ENCODE data around the gene BUD31.

BUD31 gene

GRCh38 chr7:99380823-99381663 is 27.7 kb upstream of the BUD31 start:
- no peaks in the 10 kb centered on the region for H3K9me3 ChIP-seq (ENCODE audit: control extremely low read depth in 1 of 5, control insufficient read depth in 4 of 5, insufficient read depth in 2 of 5, low read depth in 1 of 5, low read length in 4 of 5)
- peaks cover 0 to 39% (median 14%) of the 10 kb centered on the region in 4 experiments for H3K36me3 ChIP-seq (ENCODE audit: control insufficient read depth in 4 of 4, insufficient read depth in 4 of 4, low read length in 3 of 4)
- ChIA-PET POLR2A (no interaction called here), CTCF (no interaction called here)
- peak in 2 of 3 donors; percentile 27 to 45 for DNase-seq
- H3K4me1 ChIP-seq (ENCODE audit: control extremely low read depth in 1 of 4, control insufficient read depth in 4 of 4, insufficient read depth in 4 of 4, low read length in 3 of 4), result peaks cover 2 to 55% (median 54%) of the 10 kb centered on the region in 4 experiments
- no peaks in the 10 kb centered on the region for H3K27me3 ChIP-seq (replicated peaks in 2 of 5; ENCODE audit: control insufficient read depth in 4 of 5, insufficient read depth in 5 of 5, low read length in 4 of 5)
- H3K4me3 ChIP-seq (ENCODE audit: control insufficient read depth in 1 of 7, extremely low read depth in 1 of 7, insufficient read depth in 4 of 7, low read depth in 2 of 7, low read length in 6 of 7), result peak overlapping the region in 5 of 7 experiments; percentile 48 to 70 (median 63)
- H3K27ac ChIP-seq (ENCODE audit: insufficient read depth in 1 of 2, low read depth in 1 of 2, low read length in 2 of 2, poor library complexity in 1 of 2, severe bottlenecking in 2 of 2), result peak overlapping the region; percentile 56 to 84
- 56% methylated on average over 14 of the region's 16 CpGs for WGBS (ENCODE audit: insufficient coverage)

DNA sequence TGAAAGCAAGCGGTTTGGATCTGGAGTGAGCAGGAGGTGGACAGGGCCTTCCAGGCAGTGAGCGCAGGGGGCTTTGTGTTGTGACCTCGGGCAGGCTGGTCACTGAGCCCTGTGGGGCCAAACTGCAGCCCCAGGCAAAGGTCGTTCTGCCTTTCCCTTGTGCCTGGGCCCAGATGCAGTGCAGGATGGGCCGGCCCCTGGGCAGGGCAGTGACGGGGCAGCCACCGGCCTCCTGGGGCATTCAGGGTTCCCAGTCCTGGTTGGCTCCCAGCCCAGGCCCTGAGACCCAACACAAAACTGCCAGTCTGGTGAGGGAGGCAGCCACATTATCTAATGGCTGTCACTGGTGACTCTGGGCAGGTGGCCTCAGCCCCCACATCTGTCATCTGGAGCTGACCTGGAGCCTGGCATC is 27.1 kb upstream of the BUD31 start:
- Histone ChIP-seq H3K36me3 (ENCODE audit: control insufficient read depth in 4 of 4, insufficient read depth in 4 of 4, low read length in 3 of 4) (peaks cover 0 to 42% (median 20%) of the 10 kb centered on the region in 4 experiments), H3K4me3 (ENCODE audit: control insufficient read depth in 1 of 7, extremely low read depth in 1 of 7, insufficient read depth in 4 of 7, low read depth in 2 of 7, low read length in 6 of 7) (peak overlapping the region in 1 of 7 experiments; percentile 67), H3K9me3 (ENCODE audit: control extremely low read depth in 1 of 5, control insufficient read depth in 4 of 5, insufficient read depth in 2 of 5, low read depth in 1 of 5, low read length in 4 of 5) (no peaks in the 10 kb centered on the region), H3K27ac (ENCODE audit: insufficient read depth in 1 of 2, low read depth in 1 of 2, low read length in 2 of 2, poor library complexity in 1 of 2, severe bottlenecking in 2 of 2) (peak overlapping the region in 1 of 2 experiments; percentile 76), H3K27me3 (replicated peaks in 2 of 5; ENCODE audit: control insufficient read depth in 4 of 5, insufficient read depth in 5 of 5, low read length in 4 of 5) (no peaks in the 10 kb centered on the region), H3K4me1 (ENCODE audit: control extremely low read depth in 1 of 4, control insufficient read depth in 4 of 4, insufficient read depth in 4 of 4, low read length in 3 of 4) (peaks cover 0 to 53% (median 51%) of the 10 kb centered on the region in 4 experiments)
- DNase-seq, result no peak
- POLR2A ChIA-PET, result no interaction called here
- WGBS (ENCODE audit: insufficient coverage), result 69% methylated on average over 6 of the region's 7 CpGs
- CTCF ChIA-PET, result interaction anchor here (1.0 kb wide), 1 partner anchor 9 kb away, joined by 5 read pairs; no protein-coding TSS in a partner anchor

DNA sequence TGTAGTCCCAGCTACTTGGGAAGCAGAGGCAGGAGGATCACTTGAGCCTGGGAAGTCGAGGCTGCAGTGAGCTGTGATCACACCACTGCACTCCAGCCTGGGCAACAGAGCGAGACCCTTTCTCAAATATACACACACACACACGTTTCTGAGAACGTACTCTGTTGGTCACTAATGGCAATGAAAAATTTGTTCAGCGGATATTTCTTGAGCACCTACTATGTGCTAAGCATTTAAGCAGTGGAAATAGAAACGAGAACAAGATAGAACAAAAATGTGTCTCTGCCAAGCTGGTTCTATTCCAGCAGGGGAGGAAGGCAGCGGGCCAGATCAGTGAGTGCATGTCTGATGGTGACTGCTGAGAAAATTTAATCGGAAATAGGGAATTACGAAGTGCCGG is 25.6 kb upstream of the BUD31 start:
- Histone ChIP-seq H3K27ac (ENCODE audit: insufficient read depth in 1 of 2, low read depth in 1 of 2, low read length in 2 of 2, poor library complexity in 1 of 2, severe bottlenecking in 2 of 2) (no peak overlapping the region), H3K36me3 (ENCODE audit: control insufficient read depth in 4 of 4, insufficient read depth in 4 of 4, low read length in 3 of 4) (peaks cover 0 to 46% (median 26%) of the 10 kb centered on the region in 4 experiments), H3K4me1 (ENCODE audit: control extremely low read depth in 1 of 4, control insufficient read depth in 4 of 4, insufficient read depth in 4 of 4, low read length in 3 of 4) (peaks cover 0 to 51% (median 42%) of the 10 kb centered on the region in 4 experiments), H3K27me3 (replicated peaks in 2 of 5; ENCODE audit: control insufficient read depth in 4 of 5, insufficient read depth in 5 of 5, low read length in 4 of 5) (no peaks in the 10 kb centered on the region), H3K4me3 (ENCODE audit: control insufficient read depth in 1 of 7, extremely low read depth in 1 of 7, insufficient read depth in 4 of 7, low read depth in 2 of 7, low read length in 6 of 7) (no peak overlapping the region), H3K9me3 (ENCODE audit: control extremely low read depth in 1 of 5, control insufficient read depth in 4 of 5, insufficient read depth in 2 of 5, low read depth in 1 of 5, low read length in 4 of 5) (no peaks in the 10 kb centered on the region)
- CTCF ChIA-PET, result interaction anchor here (0.6 to 1.2 kb wide), 2 partner anchors 18 to 167 kb away, joined by 3 read pairs; no protein-coding TSS in a partner anchor
- WGBS (ENCODE audit: insufficient coverage), result 99% methylated on average over 8 of the region's 10 CpGs
- POLR2A ChIA-PET, result interaction anchor here (0.6 kb wide), 1 partner anchor 132 kb away, joined by 6 read pairs; no protein-coding TSS in a partner anchor
- no peak for DNase-seq

- ChIA-PET CTCF (interaction anchor here (0.8 kb wide), 1 partner anchor 21 kb away, joined by 3 read pairs; no protein-coding TSS in a partner anchor), POLR2A (interaction anchor here (0.6 kb wide), 1 partner anchor 132 kb away, joined by 6 read pairs; no protein-coding TSS in a partner anchor)
- WGBS (ENCODE audit: insufficient coverage), result 98% methylated on average over 9 of the region's 13 CpGs
- Histone ChIP-seq H3K4me1 (ENCODE audit: control extremely low read depth in 1 of 4, control insufficient read depth in 4 of 4, insufficient read depth in 4 of 4, low read length in 3 of 4) (peaks cover 0 to 46% (median 37%) of the 10 kb centered on the region in 4 experiments), H3K9me3 (ENCODE audit: control extremely low read depth in 1 of 5, control insufficient read depth in 4 of 5, insufficient read depth in 2 of 5, low read depth in 1 of 5, low read length in 4 of 5) (no peaks in the 10 kb centered on the region), H3K4me3 (ENCODE audit: control insufficient read depth in 1 of 7, extremely low read depth in 1 of 7, insufficient read depth in 4 of 7, low read depth in 2 of 7, low read length in 6 of 7) (no peak overlapping the region), H3K36me3 (ENCODE audit: control insufficient read depth in 4 of 4, insufficient read depth in 4 of 4, low read length in 3 of 4) (peaks cover 0 to 50% (median 29%) of the 10 kb centered on the region in 4 experiments), H3K27ac (ENCODE audit: insufficient read depth in 1 of 2, low read depth in 1 of 2, low read length in 2 of 2, poor library complexity in 1 of 2, severe bottlenecking in 2 of 2) (no peak overlapping the region), H3K27me3 (replicated peaks in 2 of 5; ENCODE audit: control insufficient read depth in 4 of 5, insufficient read depth in 5 of 5, low read length in 4 of 5) (no peaks in the 10 kb centered on the region)
- no peak for DNase-seq
Observed at GRCh38 chr7:99383791-99384370, 24.9 kb upstream of the BUD31 start.

DNA sequence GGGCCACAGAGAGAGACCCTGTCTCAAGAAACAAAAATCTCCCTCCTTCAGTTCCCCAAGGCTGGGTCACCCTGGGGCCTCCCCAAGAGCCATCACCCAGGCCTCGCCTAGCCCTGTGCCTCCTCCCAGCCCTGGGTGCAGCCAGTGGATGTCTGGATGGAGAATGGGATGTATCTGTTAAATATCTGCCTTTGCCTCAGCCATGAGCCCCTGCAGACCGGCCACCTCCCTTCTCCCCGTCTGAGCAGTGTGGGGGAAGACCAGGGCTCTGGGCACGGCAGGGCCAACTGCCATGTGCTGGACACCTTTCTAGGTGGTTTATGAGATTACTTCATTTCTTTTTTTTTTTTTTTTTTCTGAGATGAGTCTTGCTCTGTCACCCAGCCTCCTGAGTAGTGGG is 24.2 kb upstream of the BUD31 start:
- 100% methylated on average over 1 of the region's 4 CpGs for WGBS (ENCODE audit: insufficient coverage)
- H3K9me3 ChIP-seq (ENCODE audit: control extremely low read depth in 1 of 5, control insufficient read depth in 4 of 5, insufficient read depth in 2 of 5, low read depth in 1 of 5, low read length in 4 of 5), result no peaks in the 10 kb centered on the region
- H3K36me3 ChIP-seq (ENCODE audit: control insufficient read depth in 4 of 4, insufficient read depth in 4 of 4, low read length in 3 of 4), result peaks cover 0 to 54% (median 32%) of the 10 kb centered on the region in 4 experiments
- no peak overlapping the region for H3K4me3 ChIP-seq (ENCODE audit: control insufficient read depth in 1 of 7, extremely low read depth in 1 of 7, insufficient read depth in 4 of 7, low read depth in 2 of 7, low read length in 6 of 7)
- CTCF ChIA-PET, result no interaction called here
- peaks cover 0 to 41% (median 30%) of the 10 kb centered on the region in 4 experiments for H3K4me1 ChIP-seq (ENCODE audit: control extremely low read depth in 1 of 4, control insufficient read depth in 4 of 4, insufficient read depth in 4 of 4, low read length in 3 of 4)
- no peaks in the 10 kb centered on the region for H3K27me3 ChIP-seq (replicated peaks in 2 of 5; ENCODE audit: control insufficient read depth in 4 of 5, insufficient read depth in 5 of 5, low read length in 4 of 5)
- DNase-seq, result no peak
- no peak overlapping the region for H3K27ac ChIP-seq (ENCODE audit: insufficient read depth in 1 of 2, low read depth in 1 of 2, low read length in 2 of 2, poor library complexity in 1 of 2, severe bottlenecking in 2 of 2)
- POLR2A ChIA-PET, result no interaction called here

DNA sequence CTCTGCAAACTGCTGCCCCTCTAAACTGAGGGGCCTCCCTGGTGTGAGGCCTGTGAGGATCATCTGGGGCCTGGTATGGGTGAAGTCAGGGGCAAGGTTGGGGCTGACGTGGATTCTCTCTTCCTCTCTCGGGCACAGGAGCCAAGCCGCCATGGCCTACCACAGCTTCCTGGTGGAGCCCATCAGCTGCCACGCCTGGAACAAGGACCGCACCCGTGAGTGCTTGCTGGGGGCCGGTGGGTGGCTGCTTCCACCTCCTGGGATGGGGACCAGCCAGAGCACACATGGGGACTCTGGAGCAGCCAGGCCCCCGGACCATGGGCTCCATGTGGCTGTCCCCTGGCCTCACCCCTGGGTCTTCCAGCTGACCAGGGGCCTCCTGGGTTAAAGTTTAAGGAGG is 23.2 kb upstream of the BUD31 start:
- CTCF ChIA-PET, result interaction anchor here (0.8 to 3.1 kb wide), 5 partner anchors 12 to 22 kb away, joined by 3 to 24 read pairs (median 7); no protein-coding TSS in a partner anchor
- whole genome bisulfite sequencing (ENCODE audit: insufficient coverage), result 26% methylated on average over 8 of the region's 8 CpGs
- POLR2A ChIA-PET, result no interaction called here
- DNase-seq, result peak in 2 of 3 donors; percentile 31 to 41
- Histone ChIP-seq H3K4me3 (ENCODE audit: control insufficient read depth in 1 of 7, extremely low read depth in 1 of 7, insufficient read depth in 4 of 7, low read depth in 2 of 7, low read length in 6 of 7) (peak overlapping the region in 2 of 7 experiments; percentile 10 to 19), H3K27ac (ENCODE audit: insufficient read depth in 1 of 2, low read depth in 1 of 2, low read length in 2 of 2, poor library complexity in 1 of 2, severe bottlenecking in 2 of 2) (no peak overlapping the region), H3K9me3 (ENCODE audit: control extremely low read depth in 1 of 5, control insufficient read depth in 4 of 5, insufficient read depth in 2 of 5, low read depth in 1 of 5, low read length in 4 of 5) (no peaks in the 10 kb centered on the region), H3K27me3 (replicated peaks in 2 of 5; ENCODE audit: control insufficient read depth in 4 of 5, insufficient read depth in 5 of 5, low read length in 4 of 5) (no peaks in the 10 kb centered on the region), H3K36me3 (ENCODE audit: control insufficient read depth in 4 of 4, insufficient read depth in 4 of 4, low read length in 3 of 4) (peaks cover 0 to 64% (median 37%) of the 10 kb centered on the region in 4 experiments), H3K4me1 (ENCODE audit: control extremely low read depth in 1 of 4, control insufficient read depth in 4 of 4, insufficient read depth in 4 of 4, low read length in 3 of 4) (peaks cover 0 to 31% (median 20%) of the 10 kb centered on the region in 4 experiments)

Measured in common myeloid progenitor, CD34-positive (primary cell).